GM18951 (cell line): ENCODE measurements around the gene KIF26B.

Experiments
- POLR2A ChIP-seq: IDR thresholded peaks from 4 replicates; pipeline ENCODE4 v1.6.1; 2011; ENCODE audit warnings: mild to moderate bottlenecking; ENCODE audit not compliant: insufficient read length, insufficient read depth; ENCODE audit errors: extremely low read depth
- in situ Hi-C: fragments of 300-500 bp; cut with MboI; formaldehyde crosslinking; loops from one replicate; pipeline ENCODE4 v1.12.0; 2022; ENCODE audit warnings: low sequenced_read_pairs, mixed read lengths, inconsistent platforms; ENCODE audit not compliant: unreplicated experiment

The KIF26B gene

DNA sequence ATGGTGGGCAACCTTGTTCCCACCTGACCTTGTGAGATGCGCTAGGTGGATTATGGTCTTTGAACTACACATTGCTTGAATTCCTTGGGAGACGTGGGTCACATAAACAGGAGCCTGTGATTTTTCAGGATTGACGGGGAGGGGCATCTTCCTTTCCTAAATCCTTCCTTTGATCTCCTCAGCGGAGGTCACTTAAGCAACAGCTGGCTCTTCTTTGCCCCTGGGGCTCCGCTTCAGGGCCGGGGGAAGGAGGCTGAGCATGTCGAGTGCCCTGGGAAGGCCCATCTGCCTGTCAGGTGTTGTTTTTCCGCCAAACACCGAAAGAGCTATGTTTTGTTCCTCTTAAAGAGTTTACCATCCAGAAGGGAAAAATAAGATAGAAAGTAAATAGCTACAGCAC lies 40.6 kb downstream of the KIF26B start:
- in situ Hi-C loops, result no loop called here
- TF ChIP-seq POLR2A, result no peak

DNA sequence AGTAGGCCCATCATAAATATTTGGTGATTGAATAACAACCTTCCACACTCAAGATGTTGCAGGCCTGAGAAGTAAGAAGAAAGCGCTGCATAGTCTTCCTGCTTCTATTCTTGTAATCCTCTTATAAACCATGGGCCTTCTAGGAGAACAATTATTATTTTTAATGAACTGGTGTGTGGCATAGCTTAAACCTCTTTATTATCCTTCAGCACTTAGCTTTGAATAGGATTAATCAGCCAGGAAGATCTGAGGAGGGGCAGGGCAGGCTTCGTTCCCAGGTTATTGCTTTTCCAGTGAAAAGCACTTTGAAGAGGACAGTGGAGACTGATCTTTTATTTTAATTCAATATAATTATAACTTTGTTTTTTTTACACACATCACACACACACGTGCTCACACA lies 42.3 kb downstream of the KIF26B start:
- in situ Hi-C loops, result no loop called here
- no peak for TF ChIP-seq POLR2A

DNA sequence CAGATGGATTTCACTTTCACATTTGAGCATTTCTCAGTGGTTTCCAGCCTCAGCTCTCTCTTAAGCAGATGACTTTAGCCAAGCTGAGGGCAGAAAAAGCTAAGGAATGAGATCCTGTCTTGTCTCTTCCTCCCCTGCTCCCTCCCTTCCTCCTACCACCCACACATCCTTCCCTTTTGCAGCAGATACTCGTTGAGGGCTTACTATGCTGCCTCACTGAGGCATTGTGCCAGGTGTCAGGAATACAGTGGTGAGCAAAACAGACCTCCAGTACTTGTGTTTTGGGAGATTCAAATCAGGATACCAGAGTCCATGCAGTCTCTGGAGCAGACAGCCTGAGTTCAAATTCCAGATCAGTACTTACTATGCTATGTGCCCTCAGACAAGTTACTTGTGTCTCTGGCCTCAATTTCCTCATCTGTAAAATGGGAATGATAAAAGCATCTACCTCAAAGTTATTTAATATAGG lies 43.2 kb downstream of the KIF26B start:
- in situ Hi-C loops, result no loop called here
- no peak for TF ChIP-seq POLR2A

DNA sequence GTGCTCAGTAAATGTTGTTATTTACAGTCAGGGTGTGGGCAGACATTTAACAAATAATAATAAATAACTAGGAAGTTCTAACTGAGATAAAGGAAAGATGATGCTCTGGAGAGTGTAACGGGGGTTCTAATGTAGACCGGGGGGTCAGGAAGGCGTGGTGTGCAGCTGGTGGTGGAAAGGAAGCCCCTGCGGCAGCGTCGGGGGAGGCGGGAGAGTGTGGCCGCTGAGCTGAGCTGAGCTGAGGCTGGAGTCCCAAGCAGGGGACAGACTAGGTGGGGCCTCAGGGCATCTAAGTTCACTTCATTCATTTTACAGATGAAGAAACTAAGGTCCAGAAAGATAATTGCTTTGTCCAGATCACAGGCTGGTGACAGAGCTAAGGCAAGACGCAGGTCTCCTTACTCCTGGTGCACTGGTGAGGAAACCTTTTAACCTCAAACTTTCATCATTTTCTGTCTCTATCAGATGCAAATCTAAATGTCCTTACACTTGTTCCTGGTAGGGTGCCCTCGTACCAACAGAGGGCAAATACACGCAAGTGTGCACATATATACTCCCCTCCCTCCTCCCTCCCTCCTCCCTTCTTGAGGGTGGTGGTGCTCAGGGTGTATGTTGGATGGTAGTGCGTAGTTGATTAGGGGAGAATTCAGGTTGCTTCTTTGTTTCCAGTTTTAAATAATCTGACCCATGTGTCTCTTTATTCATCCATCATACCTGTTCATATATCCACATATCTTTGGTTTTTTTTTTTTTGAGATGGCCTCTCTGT lies 44.1 kb downstream of the KIF26B start:
- in situ Hi-C loops, result no loop called here
- no peak for TF ChIP-seq POLR2A

DNA sequence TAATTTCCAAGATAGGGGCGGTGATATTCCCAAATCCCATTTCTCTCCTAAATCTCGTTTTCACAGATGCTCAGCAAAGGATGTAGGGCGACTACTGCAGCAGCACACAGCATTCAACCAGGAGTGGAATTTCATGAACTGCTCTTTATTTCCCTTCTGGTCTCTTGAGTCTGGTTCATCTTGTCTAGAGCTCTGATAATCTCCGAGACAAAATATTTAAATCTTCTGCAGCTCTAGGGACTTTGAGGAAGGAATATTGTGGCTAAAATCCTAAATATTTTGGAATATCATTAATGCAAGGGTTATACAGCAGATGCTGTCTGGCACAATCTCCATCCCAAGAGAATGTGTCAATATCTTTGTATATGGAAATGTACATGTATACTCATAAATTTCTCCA lies 45.4 kb downstream of the KIF26B start:
- no peak for TF ChIP-seq POLR2A
- in situ Hi-C loops, result no loop called here

DNA sequence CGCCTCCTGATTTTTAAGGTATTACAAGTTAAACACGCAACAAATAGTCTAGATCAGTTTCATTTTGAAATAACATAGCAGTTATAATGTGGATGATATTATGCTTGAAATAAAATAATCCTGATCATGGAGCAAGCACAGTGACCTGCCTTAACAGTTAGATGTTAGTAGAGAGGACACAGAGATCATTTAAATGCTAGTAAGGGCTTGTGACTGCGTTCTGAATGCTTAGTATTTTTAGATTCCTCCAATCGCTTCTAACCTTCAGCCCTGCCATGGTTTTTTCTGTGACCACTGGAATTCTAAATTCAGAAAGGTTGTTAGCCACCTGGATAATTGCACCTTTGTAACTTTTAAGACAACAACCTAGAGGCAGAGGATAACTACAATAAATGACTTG lies 46.4 kb downstream of the KIF26B start:
- in situ Hi-C loops, result no loop called here
- no peak for TF ChIP-seq POLR2A

DNA sequence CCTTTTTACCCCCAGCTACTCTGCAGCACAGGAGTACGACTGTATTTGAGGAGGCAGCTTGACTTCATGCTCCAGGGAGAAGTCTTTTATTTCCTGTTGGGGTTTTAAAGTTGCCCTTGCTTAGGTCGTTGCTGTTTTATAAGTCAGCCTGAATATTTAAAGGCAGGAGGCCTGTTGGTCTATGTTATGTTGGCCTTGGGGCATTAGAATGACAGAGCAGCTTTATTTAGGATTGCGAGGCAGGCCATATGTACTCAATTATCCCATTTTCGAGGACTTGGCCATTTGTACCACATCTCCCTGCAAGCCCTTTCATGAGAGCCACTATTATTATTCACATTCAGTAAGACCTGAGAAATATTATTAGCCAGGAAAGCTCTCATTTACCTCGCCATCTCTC lies 47.0 kb downstream of the KIF26B start:
- in situ Hi-C loops, result no loop called here
- TF ChIP-seq POLR2A, result no peak

DNA sequence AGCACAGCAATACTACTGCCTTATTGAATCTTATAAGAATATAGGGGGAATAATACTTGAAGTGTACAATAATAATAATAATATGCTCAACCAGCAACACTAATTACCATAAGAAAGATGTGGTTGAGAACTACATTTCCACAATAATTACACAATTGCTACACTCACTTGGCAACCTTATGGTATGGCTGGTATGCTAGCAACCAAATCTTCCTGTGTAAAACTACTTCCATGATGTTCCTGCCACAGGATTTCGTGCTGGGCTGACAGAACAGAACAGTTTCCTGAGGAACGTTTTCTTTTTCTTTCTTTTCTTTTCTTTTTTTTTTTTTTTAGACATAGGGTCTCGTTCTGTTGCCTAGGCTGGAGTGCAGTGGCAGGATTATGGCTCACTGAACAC lies 50.6 kb downstream of the KIF26B start:
- in situ Hi-C loops, result no loop called here
- no peak for TF ChIP-seq POLR2A

DNA sequence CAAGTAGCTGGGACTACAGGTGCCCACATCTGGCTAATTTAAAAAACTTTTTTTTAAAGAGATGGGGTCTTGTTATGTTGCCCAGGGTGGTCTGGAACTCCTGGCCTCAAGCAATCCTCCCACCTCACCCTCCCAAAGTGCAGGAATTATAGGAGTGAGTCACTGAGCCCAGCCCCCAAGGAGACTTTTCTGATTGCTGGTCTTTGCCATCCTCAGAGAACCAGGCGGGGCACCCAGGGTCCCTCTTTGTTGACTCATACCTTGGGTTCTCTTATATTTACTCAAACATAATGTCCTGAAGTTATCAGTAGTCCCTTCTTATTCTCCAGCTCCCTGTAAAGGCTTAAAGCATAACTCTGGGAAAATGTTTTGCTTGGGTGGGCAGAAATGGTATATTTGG lies 51.1 kb downstream of the KIF26B start:
- no peak for TF ChIP-seq POLR2A
- in situ Hi-C loops, result no loop called here

DNA sequence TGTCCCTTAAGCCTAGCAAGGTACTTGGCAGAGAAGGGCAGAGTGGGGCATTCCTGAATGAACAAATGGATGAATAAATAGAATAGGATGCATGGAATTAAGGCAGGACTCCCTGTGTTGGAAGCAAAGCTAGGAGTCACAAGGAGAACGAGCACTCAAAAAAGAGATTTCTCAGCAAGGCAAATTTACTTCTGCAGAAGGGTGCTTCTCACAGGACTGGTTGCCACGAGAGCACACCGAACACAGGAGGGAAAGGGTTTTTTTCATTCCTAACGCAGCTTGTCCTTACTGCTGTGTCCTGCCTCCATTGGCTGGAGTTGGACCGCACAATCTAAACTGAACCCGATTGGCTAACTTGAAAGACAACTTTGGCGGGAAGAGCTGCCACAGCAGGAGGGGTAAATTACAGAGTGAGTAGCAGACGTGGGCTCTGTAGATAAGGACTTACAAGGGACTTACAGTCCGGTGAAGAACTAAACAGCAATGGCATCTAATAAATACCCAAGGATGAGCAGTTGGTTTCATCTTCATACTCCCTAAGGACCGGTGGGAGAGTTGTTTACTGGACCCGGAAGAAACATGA lies 52.4 kb downstream of the KIF26B start:
- TF ChIP-seq POLR2A, result no peak
- in situ Hi-C loops, result no loop called here

DNA sequence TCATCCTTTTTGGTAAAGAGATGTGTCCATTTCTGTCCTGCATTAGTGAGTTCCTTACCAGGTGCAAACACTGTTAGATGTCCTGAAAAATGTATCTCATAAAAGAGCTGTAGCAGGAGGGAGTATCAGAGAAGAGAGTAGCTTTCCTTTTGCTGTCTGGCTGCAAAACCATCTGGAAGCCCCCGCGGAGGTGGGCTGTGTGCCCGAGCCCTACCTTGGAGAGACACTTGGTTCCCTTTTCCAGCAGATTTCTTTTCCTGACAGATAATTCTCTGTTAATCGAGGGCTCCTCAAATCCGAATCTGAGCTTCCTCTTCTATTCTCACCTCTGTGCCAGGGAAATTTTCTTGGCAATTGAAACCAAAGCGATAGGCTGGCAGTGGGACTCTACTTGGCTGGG lies 53.0 kb downstream of the KIF26B start:
- TF ChIP-seq POLR2A, result no peak
- in situ Hi-C loops, result no loop called here

DNA sequence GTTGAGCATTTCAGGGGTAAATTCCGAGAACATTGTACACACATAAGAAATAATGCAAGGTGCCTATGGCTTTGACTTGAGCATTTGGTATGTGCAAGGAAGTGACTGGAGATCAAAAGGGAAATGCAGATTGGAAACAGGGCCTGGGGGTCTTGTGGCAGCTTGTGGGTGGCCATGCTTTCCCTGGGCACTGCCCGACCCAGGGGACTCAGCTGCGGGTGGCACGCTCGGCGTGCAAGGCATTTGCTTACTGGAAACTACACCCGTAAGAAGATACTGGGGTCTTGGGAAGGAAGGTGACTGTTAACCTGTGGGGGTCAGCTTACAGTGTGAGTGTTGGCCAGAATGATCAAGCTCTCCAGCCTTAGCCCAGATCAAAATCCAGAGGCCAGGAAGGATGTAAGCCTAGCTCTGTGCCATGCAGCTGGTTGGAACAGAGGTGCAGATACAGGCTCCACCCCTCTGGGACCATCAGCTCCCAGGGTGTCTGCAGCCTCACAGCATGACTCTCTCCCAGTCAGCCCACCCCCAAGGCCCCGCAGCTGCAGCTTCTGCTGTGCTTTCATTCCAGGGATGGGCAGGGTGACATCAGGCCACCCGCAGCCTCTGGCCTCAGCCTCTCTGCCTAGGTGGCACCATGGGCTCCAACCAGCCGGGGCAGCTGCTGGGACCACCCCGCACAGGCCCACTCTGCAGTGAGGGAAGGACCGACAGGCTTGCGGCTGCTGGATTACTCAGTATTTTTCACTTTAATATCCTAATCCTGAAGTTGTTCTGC lies 55.1 kb downstream of the KIF26B start:
- in situ Hi-C loops, result no loop called here
- no peak for TF ChIP-seq POLR2A

DNA sequence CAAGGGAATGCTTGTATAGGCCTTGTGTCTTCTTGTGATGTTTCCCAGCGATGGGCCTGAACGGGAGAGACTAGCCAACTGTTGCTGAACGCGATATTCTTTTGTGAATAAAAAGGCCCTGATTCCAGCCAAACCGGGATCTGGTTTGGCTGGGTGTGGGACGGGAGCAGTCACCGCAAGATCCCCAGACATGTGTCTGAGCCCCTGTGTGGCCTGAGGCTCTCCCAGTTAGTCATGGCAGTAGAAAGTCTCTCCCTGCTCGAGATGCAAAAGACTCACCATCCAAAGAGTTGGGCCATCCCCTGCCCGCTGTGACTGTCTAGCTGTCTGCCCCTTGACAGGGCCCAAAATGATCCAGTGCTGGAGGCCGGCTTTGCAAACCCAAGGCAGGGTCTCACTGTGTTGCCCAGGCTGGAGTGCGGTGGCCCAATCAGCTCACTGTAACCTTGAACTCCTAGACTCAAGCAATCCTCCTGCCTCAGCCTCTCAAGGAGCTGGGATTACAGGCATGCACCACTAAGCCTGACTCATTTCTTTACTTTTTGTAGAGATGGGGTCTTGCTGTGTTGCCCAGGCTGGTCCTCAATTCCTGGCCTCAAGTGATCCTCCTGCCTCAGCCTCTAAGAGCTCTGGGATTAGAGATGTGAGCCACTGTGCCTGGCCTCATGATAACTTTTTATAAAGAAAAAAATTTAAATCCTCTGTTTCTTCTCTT lies 56.4 kb downstream of the KIF26B start:
- in situ Hi-C loops, result no loop called here
- no peak for TF ChIP-seq POLR2A

DNA sequence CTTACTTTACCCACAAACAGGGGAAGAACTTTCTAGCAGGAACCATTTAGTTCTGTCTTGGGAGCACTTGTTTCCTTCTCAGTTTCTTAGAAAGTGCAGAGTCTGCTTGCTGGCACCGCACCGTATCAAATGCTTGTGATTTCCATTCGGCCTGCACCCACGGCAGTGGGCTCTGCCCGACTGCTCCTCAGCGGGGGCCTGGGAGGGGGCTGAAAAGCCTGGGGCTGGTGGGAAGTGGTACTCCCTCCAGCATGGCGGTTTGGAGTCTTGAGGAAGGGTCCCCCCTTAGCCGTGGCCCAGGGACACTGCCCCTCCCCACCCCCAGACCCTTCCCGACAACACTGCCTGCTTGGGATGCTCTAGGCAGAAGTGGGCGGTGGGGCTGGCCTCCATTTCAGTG lies 57.0 kb downstream of the KIF26B start:
- TF ChIP-seq POLR2A, result no peak
- in situ Hi-C loops, result no loop called here
